Suprapubic skin (tissue), 4 donors: Measurements from ENCODE around the gene MECR.

ENCODE experiments used
- EP300 ChIP-seq: sonication (generic); formaldehyde crosslinking; IDR thresholded peaks from one replicate; pipeline ENCODE4 v1.6.1; 2017; ENCODE audit warnings: antibody characterized with exemption
- POLR2A ChIP-seq, 2 donors: fragments of 450-650 bp; IDR thresholded peaks; one replicate each; pipeline ENCODE4 v1.6.1; 2017; ENCODE audit warnings: antibody characterized with exemption in 2 of 2, mild to moderate bottlenecking in 2 of 2, moderate library complexity in 2 of 2
- POLR2AphosphoS5 ChIP-seq, 3 donors: sonication (generic); formaldehyde crosslinking; IDR thresholded peaks; one replicate each; pipeline ENCODE4 v1.6.1; 2017; ENCODE audit warnings: antibody characterized with exemption in 3 of 3
- TF ChIP-seq, protein P1 (sequence below), 2 donors: fragments of 200-600 bp in 1 of 2; fragments of 450-650 bp in 1 of 2; sonication (generic) in 1 of 2; IDR thresholded peaks; one replicate each; pipeline ENCODE4 v1.5.1; 2016 to 2019; ENCODE audit warnings: antibody characterized with exemption in 2 of 2, mild to moderate bottlenecking in 1 of 2, moderate library complexity in 1 of 2

DNA sequence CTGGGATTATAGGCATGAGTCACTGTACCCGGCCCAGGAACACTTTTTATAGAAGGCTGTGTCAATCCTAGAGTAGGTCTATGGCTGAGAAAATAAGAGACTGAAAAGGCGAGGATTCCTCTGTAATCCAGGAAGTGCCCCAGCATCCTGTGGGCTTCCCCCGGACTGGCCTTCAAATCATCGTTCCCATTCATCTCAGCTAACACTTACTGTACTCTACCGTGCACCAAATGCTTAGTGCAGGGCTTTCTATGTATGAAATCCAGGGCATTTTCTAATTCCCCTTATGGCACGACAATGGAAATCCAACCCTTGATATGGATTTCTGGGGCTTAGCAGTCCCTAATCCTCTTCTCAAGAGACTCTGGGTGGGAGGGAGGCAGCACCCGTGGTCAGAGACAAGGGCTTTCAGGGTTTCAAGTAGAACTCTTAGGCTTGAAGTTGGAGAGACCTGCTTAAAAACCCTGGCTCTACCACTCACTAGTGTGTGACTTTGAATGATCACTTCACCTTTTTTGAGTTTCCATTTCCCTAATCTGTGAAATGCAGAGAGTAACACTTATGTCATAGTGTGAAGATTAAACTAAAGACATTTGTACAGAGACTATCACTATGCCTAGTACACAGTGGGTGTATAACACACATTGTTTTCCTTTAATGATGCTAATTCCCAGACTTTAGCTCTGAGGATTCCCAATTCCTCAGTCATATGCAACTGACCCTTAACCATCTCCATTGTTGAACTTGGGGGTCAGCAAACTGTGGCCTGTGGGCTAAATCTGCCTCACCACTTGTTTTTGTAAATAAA is 20.3 kb downstream of the MECR start:
- TF ChIP-seq, protein P1, sequence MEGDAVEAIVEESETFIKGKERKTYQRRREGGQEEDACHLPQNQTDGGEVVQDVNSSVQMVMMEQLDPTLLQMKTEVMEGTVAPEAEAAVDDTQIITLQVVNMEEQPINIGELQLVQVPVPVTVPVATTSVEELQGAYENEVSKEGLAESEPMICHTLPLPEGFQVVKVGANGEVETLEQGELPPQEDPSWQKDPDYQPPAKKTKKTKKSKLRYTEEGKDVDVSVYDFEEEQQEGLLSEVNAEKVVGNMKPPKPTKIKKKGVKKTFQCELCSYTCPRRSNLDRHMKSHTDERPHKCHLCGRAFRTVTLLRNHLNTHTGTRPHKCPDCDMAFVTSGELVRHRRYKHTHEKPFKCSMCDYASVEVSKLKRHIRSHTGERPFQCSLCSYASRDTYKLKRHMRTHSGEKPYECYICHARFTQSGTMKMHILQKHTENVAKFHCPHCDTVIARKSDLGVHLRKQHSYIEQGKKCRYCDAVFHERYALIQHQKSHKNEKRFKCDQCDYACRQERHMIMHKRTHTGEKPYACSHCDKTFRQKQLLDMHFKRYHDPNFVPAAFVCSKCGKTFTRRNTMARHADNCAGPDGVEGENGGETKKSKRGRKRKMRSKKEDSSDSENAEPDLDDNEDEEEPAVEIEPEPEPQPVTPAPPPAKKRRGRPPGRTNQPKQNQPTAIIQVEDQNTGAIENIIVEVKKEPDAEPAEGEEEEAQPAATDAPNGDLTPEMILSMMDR (IDR thresholded peaks at IDR 0.05) = no peak
- no peak for TF ChIP-seq POLR2AphosphoS5 (IDR thresholded peaks at IDR 0.05)
- TF ChIP-seq POLR2A (IDR thresholded peaks at IDR 0.05) = no peak
- TF ChIP-seq EP300 = no peak
